Endothelial cell (in vitro differentiated cells): Measurements from ENCODE around the gene SYT8. TPM values are rescaled to one million over a fixed set of nuclear protein-coding genes. Genes with fewer than 3 reads are reported as not detected.

Experiments used
- DNase-seq: peaks from one replicate; pipeline ENCODE4 v3.0.0; 2021; ENCODE audit warnings: low spot score
- H3K27ac Mint-ChIP-seq: one replicate; pipeline ENCODE4 v1.8.0; 2021; ENCODE audit warnings: mixed read lengths, inconsistent platforms; ENCODE audit not compliant: unreplicated experiment
- H3K27me3 Mint-ChIP-seq: one replicate; pipeline ENCODE4 v1.8.0; 2021; ENCODE audit warnings: mild to moderate bottlenecking, moderate library complexity, mixed read lengths, inconsistent platforms; ENCODE audit not compliant: unreplicated experiment
- H3K36me3 Mint-ChIP-seq: one replicate; pipeline ENCODE4 v1.8.0; 2021; ENCODE audit warnings: mild to moderate bottlenecking, low read depth, mixed read lengths, inconsistent platforms; ENCODE audit not compliant: unreplicated experiment
- H3K4me1 Mint-ChIP-seq: one replicate; pipeline ENCODE4 v1.8.0; 2021; ENCODE audit warnings: mild to moderate bottlenecking, mixed read lengths, inconsistent platforms; ENCODE audit not compliant: unreplicated experiment
- H3K4me3 Mint-ChIP-seq: one replicate; pipeline ENCODE4 v1.8.0; 2021; ENCODE audit warnings: mild to moderate bottlenecking, mixed read lengths, inconsistent platforms; ENCODE audit not compliant: unreplicated experiment
- H3K9me3 Mint-ChIP-seq: one replicate; pipeline ENCODE4 v1.8.0; 2021; ENCODE audit warnings: mixed read lengths, inconsistent platforms; ENCODE audit not compliant: unreplicated experiment
- CTCF ChIP-seq: fragments of 200-600 bp; sonication (generic); IDR thresholded peaks from one replicate; pipeline ENCODE4 v1.5.0; 2021; ENCODE audit warnings: antibody characterized with exemption; ENCODE audit not compliant: unreplicated experiment
- total RNA-seq: library from RNA; stranded (reverse); fragmentation: NEBNext Ultra II Directional; extraction: Animal tissue kit (Norgen Biotek cat#: 25700); gene quantifications from one replicate; pipeline ENCODE4 v1.2.1, GENCODE V29; 2021; ENCODE audit not compliant: unreplicated experiment

Gene SYT8
- total RNA-seq, 1 donor from 2014 or later: not detected

GRCh38 chr11:1830004-1830321, 4.8 kb upstream of the SYT8 start:
- no peaks in the 10 kb centered on the region for H3K36me3 Mint-ChIP-seq
- no peak overlapping the region for H3K27ac Mint-ChIP-seq
- no peaks in the 10 kb centered on the region for H3K4me1 Mint-ChIP-seq
- no peak for TF ChIP-seq CTCF
- peaks cover 8% of the 10 kb centered on the region for H3K27me3 Mint-ChIP-seq
- no peaks in the 10 kb centered on the region for H3K9me3 Mint-ChIP-seq
- no peak for DNase-seq
- no peak overlapping the region for H3K4me3 Mint-ChIP-seq

DNA sequence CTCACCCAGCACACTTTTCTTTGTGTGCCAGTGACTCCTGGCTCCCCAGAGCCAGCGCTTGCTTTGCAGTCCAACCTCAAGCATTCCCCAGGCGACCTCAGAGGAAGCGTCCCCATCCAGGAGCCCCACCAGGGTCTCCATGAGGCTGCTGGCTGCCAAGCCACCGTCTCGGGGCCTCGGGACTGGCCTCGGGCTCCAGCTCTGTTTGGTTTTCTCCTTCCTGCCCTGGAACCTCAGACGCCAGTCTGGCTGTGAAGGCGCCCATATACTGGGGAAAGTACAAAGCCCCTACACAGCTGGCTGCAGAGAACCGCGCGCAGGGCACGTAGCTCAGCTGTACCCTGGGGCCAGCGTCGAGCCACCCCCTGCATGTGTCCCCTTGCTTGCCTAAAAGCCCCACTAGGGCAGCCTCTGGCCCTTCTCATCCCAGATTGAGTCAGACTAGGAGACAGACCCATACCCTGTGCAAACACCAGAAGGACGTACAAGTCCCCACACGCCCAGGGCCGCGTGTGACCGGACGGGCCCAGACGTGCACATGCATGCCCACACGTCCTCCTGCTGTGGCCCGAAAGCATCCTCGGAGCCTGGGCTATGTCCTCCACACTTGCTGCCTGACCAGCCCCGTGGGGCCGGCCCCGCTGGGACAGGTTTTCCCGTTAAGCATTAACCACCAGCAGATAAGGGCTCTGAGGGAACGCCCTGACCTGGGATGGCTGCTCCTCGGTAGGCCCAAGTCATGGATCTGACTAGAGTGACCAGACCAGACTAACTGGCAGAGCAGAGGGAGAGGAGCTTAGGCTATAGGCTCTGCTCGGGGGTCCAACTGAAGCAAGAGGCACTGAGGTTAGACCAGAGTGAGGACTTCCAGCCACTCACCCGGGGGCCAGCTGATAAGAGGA, 4.2 kb upstream of the SYT8 start:
- H3K27ac Mint-ChIP-seq: no peak overlapping the region
- no peak for TF ChIP-seq CTCF
- H3K9me3 Mint-ChIP-seq: no peaks in the 10 kb centered on the region
- H3K36me3 Mint-ChIP-seq: no peaks in the 10 kb centered on the region
- H3K4me3 Mint-ChIP-seq: no peak overlapping the region
- peaks cover 8% of the 10 kb centered on the region for H3K27me3 Mint-ChIP-seq
- no peak for DNase-seq
- no peaks in the 10 kb centered on the region for H3K4me1 Mint-ChIP-seq

GRCh38 chr11:1831338-1832210, 3.2 kb upstream of the SYT8 start:
- H3K36me3 Mint-ChIP-seq: no peaks in the 10 kb centered on the region
- H3K27ac Mint-ChIP-seq: no peak overlapping the region
- TF ChIP-seq CTCF: no peak
- DNase-seq: no peak
- no peaks in the 10 kb centered on the region for H3K9me3 Mint-ChIP-seq
- H3K4me3 Mint-ChIP-seq: no peak overlapping the region
- H3K27me3 Mint-ChIP-seq: peaks cover 8% of the 10 kb centered on the region
- no peaks in the 10 kb centered on the region for H3K4me1 Mint-ChIP-seq

DNA sequence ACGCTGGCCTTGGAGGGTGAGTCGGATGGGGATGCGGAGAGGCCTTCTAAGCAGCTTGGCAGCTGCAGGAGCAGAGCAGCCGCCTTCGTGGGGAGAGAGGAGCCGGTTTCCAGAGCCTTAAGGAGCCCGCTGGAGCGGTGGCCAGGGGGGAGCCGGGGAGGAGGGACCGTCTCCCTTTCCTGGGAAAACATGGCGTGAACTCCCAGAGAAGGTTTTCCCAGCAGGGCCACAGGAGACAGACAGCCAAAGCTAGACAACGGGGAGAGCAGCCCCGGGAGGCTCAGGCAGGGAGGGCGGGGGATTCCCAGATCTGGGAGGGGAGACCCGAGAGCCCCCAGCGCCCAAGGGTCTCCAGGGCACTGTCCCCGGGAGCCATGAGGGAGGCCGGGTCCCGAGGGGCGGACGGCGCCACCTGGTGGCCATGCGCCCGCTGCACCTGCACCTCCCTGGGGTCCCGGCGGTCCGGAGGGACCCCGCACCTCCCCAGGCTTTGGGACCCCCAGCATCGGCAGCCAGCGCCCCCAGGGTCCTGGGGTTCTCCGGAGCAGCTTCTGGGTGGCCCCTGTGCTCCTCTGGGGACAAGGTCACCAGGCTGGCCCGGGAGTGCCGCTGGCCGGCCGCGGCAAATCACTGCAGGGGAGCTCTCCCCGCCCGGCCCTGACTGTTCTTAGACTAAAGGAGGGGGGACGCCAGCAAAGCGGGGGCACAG, 2.4 kb upstream of the SYT8 start:
- H3K36me3 Mint-ChIP-seq: no peaks in the 10 kb centered on the region
- H3K4me3 Mint-ChIP-seq: no peak overlapping the region
- no peak overlapping the region for H3K27ac Mint-ChIP-seq
- peak; percentile 74 for DNase-seq
- no peaks in the 10 kb centered on the region for H3K9me3 Mint-ChIP-seq
- H3K27me3 Mint-ChIP-seq: peaks cover 6% of the 10 kb centered on the region
- no peaks in the 10 kb centered on the region for H3K4me1 Mint-ChIP-seq
- TF ChIP-seq CTCF: peak; percentile 99
